Islet of Langerhans (tissue), 1 donor: ENCODE data around the gene B9D2.

Source experiments
- FAIRE-seq: peaks from one replicate; lab custom pipeline; 2011; peaks lifted over from hg19 to GRCh38; lab: Jason Lieb, UNC

The B9D2 gene

GRCh38 chr19:41308450-41309179, 55.3 kb downstream of the B9D2 start:
- FAIRE-seq: no peak

- no peak for FAIRE-seq
These were observed 55.9 kb downstream of the B9D2 start for GRCh38 chr19:41307954-41308449.

GRCh38 chr19:41307090-41307875, 56.7 kb downstream of the B9D2 start:
- no peak for FAIRE-seq

GRCh38 chr19:41305927-41306793, 57.8 kb downstream of the B9D2 start:
- FAIRE-seq: no peak

- no peak for FAIRE-seq
These were observed 59.1 kb downstream of the B9D2 start for GRCh38 chr19:41304706-41305483.
